GM20431 (cell line): Measurements from ENCODE around the gene PCDHA1.
"Not testable (repeated sequence)": the region's sequence is repeated elsewhere in the genome, so short reads cannot be mapped to it uniquely, and the experiment has no call there.

Source experiments
- in situ Hi-C: fragments of 300-500 bp; cut with MseI, MboI; formaldehyde crosslinking; loops from one replicate; pipeline ENCODE4 v1.15.0; 2020; ENCODE audit warnings: low sequenced_read_pairs; ENCODE audit not compliant: unreplicated experiment

PCDHA1 gene

DNA sequence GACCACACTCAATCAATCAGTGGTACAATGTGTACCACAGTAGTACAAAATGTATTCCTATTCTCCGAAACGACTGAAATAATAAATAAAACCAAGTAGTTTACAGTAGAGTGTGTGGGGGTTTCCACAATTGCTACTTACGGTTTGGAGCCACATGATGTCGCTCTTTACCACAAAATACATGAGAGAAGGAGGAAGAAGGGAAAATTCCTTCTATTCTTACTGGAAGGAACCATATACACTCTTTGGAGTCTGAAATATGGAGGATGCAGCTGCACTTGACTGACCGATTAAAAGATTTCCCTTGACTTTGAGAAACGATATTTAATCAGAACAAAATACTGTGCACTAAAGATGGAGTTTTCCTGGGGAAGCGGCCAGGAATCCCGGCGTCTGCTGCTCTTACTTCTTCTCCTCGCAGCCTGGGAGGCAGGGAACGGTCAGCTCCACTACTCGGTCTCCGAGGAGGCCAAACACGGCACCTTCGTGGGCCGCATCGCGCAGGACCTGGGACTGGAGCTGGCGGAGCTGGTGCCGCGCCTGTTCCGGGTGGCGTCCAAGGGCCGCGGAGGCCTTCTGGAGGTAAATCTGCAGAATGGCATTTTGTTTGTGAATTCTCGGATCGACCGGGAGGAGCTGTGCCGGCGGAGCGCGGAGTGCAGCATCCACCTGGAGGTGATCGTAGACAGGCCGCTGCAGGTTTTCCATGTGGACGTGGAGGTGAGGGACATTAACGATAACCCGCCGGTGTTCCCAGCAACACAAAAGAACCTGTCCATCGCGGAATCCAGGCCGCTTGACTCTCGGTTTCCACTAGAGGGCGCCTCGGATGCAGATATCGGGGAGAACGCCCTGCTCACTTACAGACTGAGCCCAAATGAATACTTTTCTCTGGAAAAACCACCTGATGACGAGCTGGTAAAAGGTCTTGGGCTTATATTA, 21.2 kb downstream of the PCDHA1 start, which contains the start of gene PCDHA4:
Gene PCDHA4 (plus strand): TSS at position 235 of the 942 bp plus-strand sequence.
- in situ Hi-C loops, result no loop called here

DNA sequence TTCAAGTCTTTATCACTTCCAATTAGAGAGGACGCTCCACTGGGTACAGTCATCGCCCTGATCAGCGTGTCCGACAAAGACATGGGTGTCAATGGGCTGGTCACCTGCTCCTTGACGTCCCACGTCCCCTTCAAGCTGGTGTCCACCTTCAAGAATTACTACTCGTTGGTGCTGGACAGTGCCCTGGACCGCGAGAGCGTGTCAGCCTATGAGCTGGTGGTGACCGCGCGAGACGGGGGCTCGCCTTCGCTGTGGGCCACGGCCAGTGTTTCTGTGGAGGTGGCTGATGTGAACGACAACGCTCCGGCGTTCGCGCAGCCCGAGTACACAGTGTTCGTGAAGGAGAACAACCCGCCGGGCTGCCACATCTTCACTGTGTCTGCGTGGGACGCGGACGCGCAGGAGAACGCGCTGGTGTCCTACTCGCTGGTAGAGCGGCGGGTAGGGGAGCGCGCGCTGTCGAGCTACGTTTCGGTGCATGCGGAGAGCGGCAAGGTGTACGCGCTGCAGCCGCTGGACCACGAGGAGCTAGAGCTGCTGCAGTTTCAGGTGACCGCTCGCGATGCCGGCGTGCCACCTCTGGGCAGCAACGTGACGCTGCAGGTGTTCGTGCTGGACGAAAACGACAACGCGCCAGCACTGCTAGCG, 22.4 kb downstream of the PCDHA1 start:
- in situ Hi-C loops, result not testable (repeated sequence)

DNA sequence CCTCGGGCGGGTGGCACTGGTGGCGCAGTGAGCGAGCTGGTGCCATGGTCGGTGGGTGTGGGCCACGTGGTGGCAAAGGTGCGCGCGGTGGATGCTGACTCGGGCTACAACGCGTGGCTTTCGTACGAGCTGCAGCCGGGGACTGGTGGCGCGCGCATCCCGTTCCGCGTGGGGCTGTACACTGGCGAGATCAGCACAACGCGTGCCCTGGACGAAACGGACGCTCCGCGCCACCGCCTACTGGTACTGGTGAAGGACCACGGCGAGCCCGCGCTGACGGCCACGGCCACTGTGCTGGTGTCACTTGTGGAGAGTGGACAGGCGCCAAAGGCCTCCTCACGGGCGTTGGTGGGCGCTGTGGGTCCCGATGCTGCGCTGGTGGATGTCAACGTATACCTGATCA, 22.9 kb downstream of the PCDHA1 start:
- in situ Hi-C loops, result no loop called here

DNA sequence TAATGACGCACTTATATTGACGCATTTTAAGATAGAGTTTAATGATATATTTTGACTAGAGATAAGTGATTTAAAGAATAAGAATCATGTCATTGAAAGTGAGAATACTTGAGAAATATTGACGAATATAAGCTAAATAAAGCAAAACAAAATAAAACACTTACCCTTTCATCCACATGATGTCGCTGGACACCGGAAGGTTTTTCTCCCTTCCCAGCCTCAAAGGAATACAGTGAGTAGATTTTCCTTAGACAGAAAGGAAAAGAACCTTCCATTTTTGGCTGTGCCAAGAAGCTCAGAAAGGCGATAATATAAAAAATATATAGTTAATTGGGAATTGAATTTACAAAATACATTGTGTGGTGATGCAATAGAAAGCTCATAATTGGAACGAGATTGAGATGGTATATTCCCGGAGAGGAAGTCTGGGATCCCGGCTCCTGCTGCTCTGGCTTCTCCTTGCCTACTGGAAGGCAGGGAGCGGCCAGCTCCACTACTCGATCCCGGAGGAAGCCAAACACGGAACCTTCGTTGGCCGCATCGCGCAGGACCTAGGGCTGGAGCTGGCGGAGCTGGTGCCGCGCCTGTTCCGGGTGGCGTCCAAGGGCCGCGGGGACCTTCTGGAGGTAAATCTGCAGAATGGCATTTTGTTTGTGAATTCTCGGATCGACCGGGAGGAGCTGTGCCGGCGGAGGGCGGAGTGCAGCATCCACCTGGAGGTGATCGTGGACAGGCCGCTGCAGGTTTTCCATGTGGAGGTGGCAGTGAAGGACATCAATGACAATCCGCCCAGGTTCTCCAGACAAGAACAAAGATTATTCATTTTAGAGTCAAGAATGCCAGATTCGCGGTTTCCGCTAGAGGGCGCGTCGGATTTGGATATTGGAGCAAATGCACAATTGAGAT, 35.7 kb downstream of the PCDHA1 start, which contains the start of gene PCDHA5:
Gene PCDHA5 (plus strand): TSS at position 239 of the 906 bp plus-strand sequence.
- in situ Hi-C loops, result no loop called here

DNA sequence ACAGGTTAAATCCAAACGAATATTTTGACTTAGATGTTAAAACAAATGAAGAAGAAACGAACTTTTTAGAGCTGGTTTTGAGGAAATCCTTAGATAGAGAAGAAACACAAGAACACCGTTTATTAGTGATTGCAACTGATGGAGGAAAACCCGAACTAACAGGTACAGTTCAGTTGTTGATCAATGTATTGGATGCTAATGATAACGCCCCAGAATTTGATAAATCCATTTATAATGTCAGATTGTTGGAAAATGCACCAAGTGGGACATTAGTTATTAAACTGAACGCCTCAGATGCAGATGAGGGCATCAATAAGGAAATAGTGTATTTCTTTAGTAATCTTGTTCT, 36.3 kb downstream of the PCDHA1 start:
- in situ Hi-C loops, result no loop called here

DNA sequence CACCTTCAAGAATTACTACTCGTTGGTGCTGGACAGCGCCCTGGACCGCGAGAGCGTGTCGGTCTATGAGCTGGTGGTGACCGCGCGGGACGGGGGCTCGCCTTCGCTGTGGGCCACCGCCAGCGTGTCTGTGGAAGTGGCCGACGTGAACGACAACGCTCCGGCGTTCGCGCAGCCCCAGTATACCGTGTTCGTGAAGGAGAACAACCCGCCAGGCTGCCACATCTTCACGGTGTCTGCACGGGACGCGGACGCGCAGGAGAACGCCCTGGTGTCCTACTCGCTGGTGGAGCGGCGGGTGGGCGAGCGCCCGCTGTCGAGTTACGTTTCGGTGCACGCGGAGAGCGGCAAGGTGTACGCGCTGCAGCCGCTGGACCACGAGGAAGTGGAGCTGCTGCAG, 37.0 kb downstream of the PCDHA1 start:
- in situ Hi-C loops, result not testable (repeated sequence)

DNA sequence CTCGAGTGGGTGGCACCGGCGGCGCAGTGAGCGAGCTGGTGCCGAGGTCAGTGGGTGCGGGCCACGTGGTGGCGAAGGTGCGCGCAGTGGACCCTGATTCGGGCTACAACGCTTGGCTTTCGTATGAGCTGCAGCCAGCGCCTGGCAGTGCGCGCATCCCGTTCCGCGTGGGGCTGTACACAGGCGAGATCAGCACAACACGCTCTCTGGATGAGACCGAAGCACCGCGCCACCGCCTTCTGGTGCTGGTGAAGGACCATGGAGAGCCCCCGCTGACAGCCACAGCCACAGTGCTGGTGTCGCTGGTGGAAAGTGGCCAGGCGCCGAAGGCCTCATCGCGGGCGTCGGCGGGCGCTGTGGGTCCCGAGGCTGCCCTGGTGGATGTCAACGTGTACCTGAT, 37.5 kb downstream of the PCDHA1 start:
- in situ Hi-C loops, result no loop called here

DNA sequence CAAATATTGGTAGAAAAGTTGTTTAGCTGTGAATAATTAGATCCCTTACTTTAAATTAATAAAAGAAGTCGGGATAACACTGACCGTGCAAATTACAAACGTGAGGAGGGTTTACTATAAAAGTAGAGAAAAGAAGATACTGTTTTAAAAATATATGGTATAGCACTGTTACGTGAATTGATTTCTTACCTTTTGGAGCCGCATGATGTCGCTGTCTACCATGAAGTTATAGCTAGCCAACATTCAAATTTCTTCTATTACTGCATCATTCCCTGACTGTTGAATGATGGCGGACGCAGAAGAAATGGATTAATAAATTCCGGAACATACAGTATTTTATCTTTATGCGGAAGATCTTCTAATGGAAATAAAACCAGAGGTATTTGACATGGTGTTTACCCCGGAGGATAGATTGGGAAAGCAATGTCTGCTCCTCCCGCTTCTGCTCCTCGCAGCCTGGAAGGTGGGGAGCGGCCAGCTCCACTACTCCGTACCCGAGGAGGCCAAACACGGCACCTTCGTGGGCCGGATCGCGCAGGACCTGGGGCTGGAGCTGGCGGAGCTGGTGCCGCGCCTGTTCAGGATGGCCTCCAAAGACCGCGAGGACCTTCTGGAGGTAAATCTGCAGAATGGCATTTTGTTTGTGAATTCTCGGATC, 41.9 kb downstream of the PCDHA1 start, which contains the start of gene PCDHA6:
Gene PCDHA6 (plus strand): TSS at position 257 of the 658 bp plus-strand sequence. CDS start 132 bp downstream, at position 389.
- in situ Hi-C loops, result no loop called here

DNA sequence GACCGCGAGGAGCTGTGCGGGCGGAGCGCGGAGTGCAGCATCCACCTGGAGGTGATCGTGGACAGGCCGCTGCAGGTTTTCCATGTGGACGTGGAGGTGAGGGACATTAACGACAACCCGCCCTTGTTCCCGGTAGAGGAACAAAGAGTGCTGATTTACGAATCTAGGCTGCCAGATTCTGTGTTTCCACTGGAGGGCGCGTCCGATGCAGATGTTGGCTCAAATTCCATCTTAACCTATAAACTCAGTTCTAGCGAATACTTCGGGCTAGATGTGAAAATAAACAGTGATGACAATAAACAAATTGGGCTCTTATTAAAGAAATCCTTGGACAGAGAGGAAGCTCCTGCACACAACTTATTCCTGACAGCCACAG, 42.4 kb downstream of the PCDHA1 start:
- in situ Hi-C loops, result no loop called here

DNA sequence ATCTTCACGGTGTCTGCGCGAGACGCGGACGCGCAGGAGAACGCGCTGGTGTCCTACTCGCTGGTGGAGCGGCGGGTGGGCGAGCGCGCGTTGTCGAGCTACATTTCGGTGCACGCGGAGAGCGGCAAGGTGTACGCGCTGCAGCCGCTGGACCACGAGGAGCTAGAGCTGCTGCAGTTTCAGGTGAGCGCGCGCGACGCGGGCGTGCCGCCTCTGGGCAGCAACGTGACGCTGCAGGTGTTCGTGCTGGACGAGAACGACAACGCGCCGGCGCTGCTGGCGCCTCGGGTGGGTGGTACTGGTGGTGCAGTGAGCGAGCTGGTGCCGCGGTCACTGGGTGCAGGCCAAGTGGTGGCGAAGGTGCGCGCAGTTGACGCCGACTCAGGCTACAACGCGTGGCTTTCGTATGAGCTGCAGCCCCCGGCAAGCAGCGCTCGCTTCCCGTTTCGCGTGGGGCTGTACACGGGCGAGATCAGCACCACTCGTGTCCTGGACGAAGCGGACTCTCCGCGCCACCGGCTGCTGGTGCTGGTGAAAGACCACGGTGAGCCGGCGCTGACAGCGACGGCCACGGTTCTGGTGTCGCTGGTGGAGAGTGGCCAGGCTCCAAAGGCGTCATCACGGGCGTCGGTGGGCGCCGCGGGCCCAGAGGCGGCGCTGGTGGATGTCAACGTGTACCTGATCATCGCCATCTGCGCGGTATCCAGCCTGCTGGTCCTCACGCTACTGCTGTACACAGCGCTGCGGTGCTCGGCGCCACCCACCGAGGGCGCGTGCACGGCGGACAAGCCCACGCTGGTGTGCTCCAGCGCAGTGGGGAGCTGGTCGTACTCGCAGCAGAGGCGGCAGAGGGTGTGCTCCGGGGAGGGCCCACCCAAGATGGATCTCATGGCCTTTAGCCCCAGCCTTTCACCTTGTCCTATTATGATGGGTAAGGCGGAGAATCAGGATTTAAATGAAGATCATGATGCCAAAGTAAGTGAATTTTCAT, 43.9 kb downstream of the PCDHA1 start:
- in situ Hi-C loops, result not testable (repeated sequence)

DNA sequence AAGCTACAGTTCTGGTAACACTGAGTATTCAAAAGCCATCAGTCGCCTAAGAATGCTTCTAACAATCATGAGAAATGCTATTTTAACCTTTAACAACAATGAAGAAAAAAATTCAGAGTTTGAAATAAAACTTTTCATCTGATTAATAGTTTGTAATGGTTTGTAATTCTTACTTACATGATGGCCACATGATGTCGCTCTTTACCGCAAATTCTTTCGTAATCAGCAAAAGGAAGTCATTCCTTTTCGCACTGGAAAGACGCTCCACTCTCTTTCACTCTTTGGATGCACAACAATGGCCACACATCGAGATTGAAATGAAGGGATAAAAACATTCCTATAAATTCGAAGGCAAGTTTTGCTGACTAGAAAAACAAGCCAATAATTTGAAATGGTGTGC, 48.1 kb downstream of the PCDHA1 start, which contains the start of gene PCDHA7:
Gene PCDHA7 (plus strand): TSS at position 277 of the 400 bp plus-strand sequence. CDS start 115 bp downstream, at position 392.
- in situ Hi-C loops, result no loop called here

DNA sequence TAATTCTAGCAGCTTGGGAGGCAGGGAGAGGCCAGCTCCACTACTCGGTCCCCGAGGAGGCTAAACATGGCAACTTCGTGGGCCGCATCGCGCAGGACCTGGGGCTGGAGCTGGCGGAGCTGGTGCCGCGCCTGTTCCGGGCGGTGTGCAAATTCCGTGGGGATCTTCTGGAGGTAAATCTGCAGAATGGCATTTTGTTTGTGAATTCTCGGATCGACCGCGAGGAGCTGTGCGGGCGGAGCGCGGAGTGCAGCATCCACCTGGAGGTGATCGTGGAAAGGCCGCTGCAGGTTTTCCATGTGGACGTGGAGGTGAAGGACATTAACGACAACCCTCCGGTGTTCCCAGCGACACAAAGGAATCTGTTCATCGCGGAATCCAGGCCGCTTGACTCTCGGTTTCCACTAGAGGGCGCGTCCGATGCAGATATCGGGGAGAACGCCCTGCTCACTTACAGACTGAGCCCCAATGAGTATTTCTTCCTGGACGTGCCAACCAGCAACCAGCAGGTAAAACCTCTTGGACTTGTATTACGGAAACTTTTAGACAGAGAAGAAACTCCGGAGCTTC, 48.6 kb downstream of the PCDHA1 start:
- in situ Hi-C loops, result not testable (repeated sequence)

DNA sequence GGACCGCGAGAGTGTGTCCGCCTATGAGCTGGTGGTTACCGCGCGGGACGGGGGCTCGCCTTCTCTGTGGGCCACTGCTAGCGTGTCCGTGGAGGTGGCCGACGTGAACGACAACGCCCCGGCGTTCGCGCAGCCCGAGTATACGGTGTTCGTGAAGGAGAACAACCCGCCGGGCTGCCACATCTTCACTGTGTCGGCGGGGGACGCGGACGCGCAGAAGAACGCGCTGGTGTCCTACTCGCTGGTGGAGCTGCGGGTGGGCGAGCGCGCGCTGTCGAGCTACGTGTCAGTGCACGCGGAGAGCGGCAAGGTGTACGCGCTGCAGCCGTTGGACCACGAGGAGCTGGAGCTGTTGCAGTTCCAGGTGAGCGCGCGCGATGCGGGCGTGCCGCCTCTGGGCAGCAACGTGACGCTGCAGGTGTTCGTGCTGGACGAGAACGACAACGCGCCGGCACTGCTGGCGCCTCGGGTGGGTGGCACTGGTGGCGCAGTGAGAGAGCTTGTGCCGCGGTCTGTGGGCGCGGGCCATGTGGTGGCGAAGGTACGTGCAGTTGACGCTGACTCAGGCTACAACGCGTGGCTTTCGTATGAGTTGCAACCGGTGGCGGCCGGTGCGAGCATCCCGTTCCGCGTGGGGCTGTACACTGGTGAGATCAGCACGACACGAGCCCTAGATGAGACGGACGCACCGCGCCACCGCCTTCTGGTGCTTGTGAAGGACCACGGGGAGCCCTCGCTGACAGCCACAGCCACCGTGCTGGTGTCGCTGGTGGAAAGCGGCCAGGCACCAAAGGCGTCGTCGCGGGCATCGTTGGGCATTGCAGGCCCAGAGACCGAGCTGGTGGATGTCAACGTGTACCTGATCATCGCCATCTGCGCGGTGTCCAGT, 49.9 kb downstream of the PCDHA1 start:
- in situ Hi-C loops, result no loop called here

DNA sequence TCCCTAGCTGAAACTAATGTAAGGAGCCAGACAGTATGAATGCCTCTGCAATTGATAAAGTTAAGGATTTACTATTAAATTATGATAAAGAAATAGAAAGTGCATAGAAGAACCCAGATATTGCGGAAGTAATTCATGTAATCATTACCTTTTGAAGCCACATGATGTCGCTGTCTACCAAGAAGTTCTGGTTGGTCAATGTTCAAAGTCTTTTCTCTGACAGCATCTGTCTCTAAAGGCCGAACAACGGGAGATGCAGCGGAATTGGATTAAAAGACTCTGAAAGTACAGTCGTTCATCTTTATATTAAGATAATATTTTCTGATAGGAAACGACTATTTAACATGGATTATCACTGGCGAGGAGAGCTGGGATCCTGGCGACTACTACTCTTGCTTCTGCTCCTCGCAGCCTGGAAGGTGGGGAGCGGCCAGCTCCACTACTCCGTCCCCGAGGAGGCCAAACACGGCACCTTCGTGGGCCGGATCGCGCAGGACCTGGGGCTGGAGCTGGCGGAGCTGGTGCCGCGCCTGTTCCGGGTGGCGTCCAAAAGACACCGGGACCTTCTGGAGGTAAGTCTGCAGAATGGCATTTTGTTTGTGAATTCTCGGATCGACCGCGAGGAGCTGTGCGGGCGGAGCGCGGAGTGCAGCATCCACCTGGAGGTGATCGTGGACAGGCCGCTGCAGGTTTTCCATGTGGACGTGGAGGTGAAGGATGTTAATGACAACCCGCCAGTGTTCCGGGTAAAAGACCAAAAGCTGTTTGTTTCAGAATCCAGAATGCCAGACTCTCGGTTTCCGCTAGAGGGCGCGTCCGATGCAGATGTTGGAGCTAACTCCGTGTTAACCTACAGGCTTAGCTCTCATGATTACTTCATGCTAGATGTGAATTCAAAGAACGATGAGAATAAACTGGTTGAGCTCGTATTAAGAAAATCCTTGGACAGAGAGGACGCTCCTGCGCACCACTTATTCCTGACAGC, 55.3 kb downstream of the PCDHA1 start, which contains the start of gene PCDHA8:
Gene PCDHA8 (plus strand): TSS at position 210 of the 985 bp plus-strand sequence. CDS start 135 bp downstream, at position 345.
- in situ Hi-C loops, result no loop called here

DNA sequence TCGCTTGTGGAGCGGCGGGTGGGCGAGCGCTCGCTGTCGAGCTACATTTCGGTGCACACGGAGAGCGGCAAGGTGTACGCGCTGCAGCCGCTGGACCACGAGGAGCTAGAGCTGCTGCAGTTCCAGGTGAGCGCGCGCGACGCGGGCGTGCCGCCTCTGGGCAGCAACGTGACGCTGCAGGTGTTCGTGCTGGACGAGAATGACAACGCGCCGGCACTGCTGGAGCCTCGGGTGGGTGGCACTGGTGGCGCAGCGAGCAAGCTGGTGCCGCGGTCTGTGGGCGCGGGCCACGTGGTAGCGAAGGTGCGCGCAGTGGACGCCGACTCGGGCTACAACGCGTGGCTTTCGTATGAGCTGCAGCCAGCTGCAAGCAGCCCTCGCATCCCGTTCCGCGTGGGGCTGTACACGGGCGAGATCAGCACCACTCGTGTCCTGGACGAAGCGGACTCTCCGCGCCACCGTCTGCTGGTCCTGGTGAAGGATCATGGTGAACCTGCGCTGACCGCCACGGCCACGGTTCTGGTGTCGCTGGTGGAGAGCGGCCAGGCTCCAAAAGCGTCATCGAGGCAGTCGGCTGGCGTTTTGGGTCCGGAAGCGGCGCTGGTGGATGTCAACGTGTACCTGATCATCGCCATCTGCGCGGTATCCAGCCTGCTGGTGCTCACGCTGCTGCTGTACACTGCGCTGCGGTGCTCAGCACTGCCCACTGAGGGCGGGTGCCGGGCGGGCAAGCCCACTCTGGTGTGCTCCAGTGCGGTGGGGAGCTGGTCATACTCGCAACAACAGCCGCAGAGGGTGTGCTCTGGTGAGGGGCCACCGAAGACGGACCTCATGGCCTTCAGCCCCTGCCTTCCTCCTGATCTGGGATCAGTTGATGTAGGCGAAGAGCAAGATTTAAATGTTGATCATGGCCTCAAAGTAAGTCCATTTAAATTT, 57.1 kb downstream of the PCDHA1 start:
- in situ Hi-C loops, result no loop called here
